ENCODE measurements around the gene NUMA1. TPM values are rescaled to one million over a fixed set of nuclear protein-coding genes. Genes with fewer than 3 reads are reported as not detected.

Gene NUMA1
- total RNA-seq, 1 donor from 2014 or later: 177 TPM

DNA sequence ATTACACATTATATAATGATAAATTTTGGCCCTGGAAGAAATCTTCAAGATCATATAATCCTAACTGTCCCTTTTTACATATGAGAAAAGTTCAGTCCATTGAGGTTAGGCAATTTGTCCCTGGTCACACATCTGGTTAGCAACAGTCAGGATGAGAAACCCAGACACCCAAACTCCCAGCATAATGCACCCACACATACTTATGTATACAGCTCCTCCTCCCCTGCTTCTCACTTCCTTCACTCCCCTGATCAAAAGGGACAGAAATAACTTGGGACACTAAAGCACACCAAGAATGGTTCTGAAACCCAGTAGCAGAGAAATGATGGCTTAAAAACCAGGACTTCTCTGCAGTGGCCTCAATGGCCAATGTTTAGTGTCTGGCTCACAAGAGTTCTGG lies 11.1 kb downstream of the NUMA1 start:
- no peak overlapping the region for H3K4me3 ChIP-seq (ENCODE audit: low read length in 3 of 3)
- H3K9me3 ChIP-seq (ENCODE audit: control insufficient read depth in 3 of 3, low read length in 3 of 3): no peaks in the 10 kb centered on the region
- H3K4me1 ChIP-seq (ENCODE audit: control insufficient read depth in 3 of 3, insufficient read depth in 3 of 3, low read length in 3 of 3): peaks cover 25 to 39% (median 27%) of the 10 kb centered on the region in 3 donors
- H3K9ac ChIP-seq (ENCODE audit: low read depth in 1 of 3, low read length in 3 of 3): peak overlapping the region in 1 of 3 donors; percentile 23
- peaks cover 0 to 3% (median 0%) of the 10 kb centered on the region in 3 donors for H3K36me3 ChIP-seq (ENCODE audit: control insufficient read depth in 3 of 3, insufficient read depth in 3 of 3, low read length in 3 of 3)
- no peaks in the 10 kb centered on the region for H3K27me3 ChIP-seq (ENCODE audit: control insufficient read depth in 3 of 3, insufficient read depth in 3 of 3, low read length in 3 of 3)
- H3K27ac ChIP-seq (ENCODE audit: low read depth, low read length): peak overlapping the region; percentile 66

DNA sequence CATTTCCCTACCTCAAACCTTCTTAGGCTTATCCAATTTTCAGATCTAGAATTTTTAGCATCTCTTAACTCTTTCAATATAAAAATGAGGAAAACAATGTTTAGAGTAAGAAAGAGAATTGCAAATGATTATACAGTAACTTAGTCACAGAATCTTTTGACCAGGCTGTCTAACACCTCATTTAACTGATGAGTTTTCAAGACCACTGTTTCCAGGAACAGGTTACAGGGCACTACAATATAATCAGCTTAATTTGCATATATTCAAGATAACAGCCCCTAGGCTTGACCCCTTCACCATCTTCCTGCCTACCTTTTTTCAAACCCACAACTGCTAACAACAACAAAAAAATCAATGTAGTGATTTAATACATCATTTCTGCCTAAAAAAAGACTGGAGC lies 12.7 kb downstream of the NUMA1 start:
- Histone ChIP-seq H3K27ac (ENCODE audit: low read depth, low read length) (no peak overlapping the region), H3K4me1 (ENCODE audit: control insufficient read depth in 3 of 3, insufficient read depth in 3 of 3, low read length in 3 of 3) (peaks cover 25 to 39% (median 27%) of the 10 kb centered on the region in 3 donors), H3K4me3 (ENCODE audit: low read length in 3 of 3) (no peak overlapping the region), H3K9ac (ENCODE audit: low read depth in 1 of 3, low read length in 3 of 3) (no peak overlapping the region), H3K27me3 (ENCODE audit: control insufficient read depth in 3 of 3, insufficient read depth in 3 of 3, low read length in 3 of 3) (no peaks in the 10 kb centered on the region), H3K9me3 (ENCODE audit: control insufficient read depth in 3 of 3, low read length in 3 of 3) (no peaks in the 10 kb centered on the region), H3K36me3 (ENCODE audit: control insufficient read depth in 3 of 3, insufficient read depth in 3 of 3, low read length in 3 of 3) (peaks cover 0 to 3% (median 0%) of the 10 kb centered on the region in 3 donors)

DNA sequence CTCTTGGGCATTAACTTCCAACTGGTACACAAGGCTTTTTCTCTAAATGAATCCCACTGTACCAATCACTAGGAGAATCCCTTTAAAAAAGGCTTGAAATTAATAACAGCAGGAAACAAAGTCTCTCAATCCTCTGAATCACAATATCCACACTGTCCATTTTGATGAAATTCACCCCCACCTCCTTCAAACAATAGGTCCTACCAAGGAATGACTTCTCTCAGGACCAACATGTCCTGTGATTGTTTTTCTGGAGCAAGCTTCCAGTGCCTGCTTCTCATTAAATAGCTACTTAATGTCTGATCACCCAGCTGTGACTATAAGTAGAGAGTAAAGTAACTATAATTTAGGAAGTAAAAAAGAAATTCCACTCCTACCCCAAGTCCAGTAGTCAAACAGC lies 13.1 kb downstream of the NUMA1 start:
- H3K27ac ChIP-seq (ENCODE audit: low read depth, low read length): no peak overlapping the region
- H3K9ac ChIP-seq (ENCODE audit: low read depth in 1 of 3, low read length in 3 of 3): no peak overlapping the region
- peaks cover 23 to 37% (median 26%) of the 10 kb centered on the region in 3 donors for H3K4me1 ChIP-seq (ENCODE audit: control insufficient read depth in 3 of 3, insufficient read depth in 3 of 3, low read length in 3 of 3)

DNA sequence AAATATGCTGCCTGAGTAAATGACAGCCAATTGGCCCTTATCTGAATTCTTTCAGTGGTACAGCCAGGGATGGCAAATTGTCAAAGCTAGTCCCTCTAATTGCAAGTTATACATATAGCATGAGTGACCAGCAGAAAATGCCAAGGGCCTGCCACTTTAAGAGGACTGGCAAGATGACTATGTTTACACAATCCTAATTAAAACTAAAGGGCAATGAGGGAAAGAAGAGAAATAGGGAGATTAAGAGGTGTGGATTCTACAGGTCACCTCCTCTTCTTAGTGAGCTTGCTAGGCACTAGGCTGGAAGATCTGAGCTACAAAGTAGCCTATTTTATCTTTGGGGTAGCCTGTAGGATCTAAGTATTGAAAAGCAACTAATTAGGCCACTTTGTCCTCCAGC lies 13.5 kb downstream of the NUMA1 start:
- H3K36me3 ChIP-seq (ENCODE audit: control insufficient read depth in 3 of 3, insufficient read depth in 3 of 3, low read length in 3 of 3): peaks cover 0 to 5% (median 0%) of the 10 kb centered on the region in 3 donors
- peaks cover 20 to 33% (median 23%) of the 10 kb centered on the region in 3 donors for H3K4me1 ChIP-seq (ENCODE audit: control insufficient read depth in 3 of 3, insufficient read depth in 3 of 3, low read length in 3 of 3)
- no peak overlapping the region for H3K27ac ChIP-seq (ENCODE audit: low read depth, low read length)
- H3K27me3 ChIP-seq (ENCODE audit: control insufficient read depth in 3 of 3, insufficient read depth in 3 of 3, low read length in 3 of 3): no peaks in the 10 kb centered on the region
- H3K4me3 ChIP-seq (ENCODE audit: low read length in 3 of 3): no peak overlapping the region
- H3K9me3 ChIP-seq (ENCODE audit: control insufficient read depth in 3 of 3, low read length in 3 of 3): no peaks in the 10 kb centered on the region
- no peak overlapping the region for H3K9ac ChIP-seq (ENCODE audit: low read depth in 1 of 3, low read length in 3 of 3)

More for the DNA sequence above, 13.1 kb downstream of the NUMA1 start:
- Histone ChIP-seq H3K36me3 (ENCODE audit: control insufficient read depth in 3 of 3, insufficient read depth in 3 of 3, low read length in 3 of 3) (peaks cover 0 to 3% (median 0%) of the 10 kb centered on the region in 3 donors), H3K27me3 (ENCODE audit: control insufficient read depth in 3 of 3, insufficient read depth in 3 of 3, low read length in 3 of 3) (no peaks in the 10 kb centered on the region), H3K9me3 (ENCODE audit: control insufficient read depth in 3 of 3, low read length in 3 of 3) (no peaks in the 10 kb centered on the region), H3K4me3 (ENCODE audit: low read length in 3 of 3) (no peak overlapping the region)

DNA sequence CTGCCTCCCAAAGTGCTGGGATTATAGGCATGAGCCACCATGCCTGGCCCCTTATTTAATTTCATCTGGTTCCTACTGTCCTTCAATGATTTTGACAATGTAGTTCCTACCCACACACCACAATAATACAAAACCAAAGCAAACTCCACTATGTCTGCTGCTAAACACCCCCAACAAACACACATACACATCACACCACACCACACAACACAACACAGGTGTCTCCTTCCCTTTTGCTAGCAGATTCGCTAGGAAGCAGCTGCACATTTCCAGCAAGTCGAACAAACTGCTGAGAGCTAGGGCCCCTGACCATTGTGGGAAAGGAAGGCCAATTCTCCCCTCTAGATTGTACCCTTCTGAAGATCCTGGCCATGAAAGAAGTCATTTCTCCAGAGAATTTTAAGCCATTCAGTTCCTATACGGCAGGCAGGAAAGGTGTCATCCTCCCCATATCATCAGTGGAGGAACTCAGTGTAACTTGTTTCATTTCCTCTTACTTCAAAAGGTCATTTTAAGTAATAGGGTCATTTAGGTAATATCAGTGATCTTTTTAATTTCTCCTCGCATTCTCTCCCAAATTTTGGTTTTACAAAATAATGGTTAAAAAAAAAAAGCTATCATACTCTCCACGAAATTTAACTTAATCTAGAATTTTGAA lies 18.5 kb downstream of the NUMA1 start:
- H3K4me3 ChIP-seq (ENCODE audit: low read length in 3 of 3): no peak overlapping the region
- no peak overlapping the region for H3K9ac ChIP-seq (ENCODE audit: low read depth in 1 of 3, low read length in 3 of 3)
- H3K4me1 ChIP-seq (ENCODE audit: control insufficient read depth in 3 of 3, insufficient read depth in 3 of 3, low read length in 3 of 3): peaks cover 6 to 17% (median 7%) of the 10 kb centered on the region in 3 donors
- H3K27ac ChIP-seq (ENCODE audit: low read depth, low read length): no peak overlapping the region
- H3K27me3 ChIP-seq (ENCODE audit: control insufficient read depth in 3 of 3, insufficient read depth in 3 of 3, low read length in 3 of 3): no peaks in the 10 kb centered on the region
- H3K9me3 ChIP-seq (ENCODE audit: control insufficient read depth in 3 of 3, low read length in 3 of 3): no peaks in the 10 kb centered on the region
- peaks cover 0 to 5% (median 0%) of the 10 kb centered on the region in 3 donors for H3K36me3 ChIP-seq (ENCODE audit: control insufficient read depth in 3 of 3, insufficient read depth in 3 of 3, low read length in 3 of 3)

DNA sequence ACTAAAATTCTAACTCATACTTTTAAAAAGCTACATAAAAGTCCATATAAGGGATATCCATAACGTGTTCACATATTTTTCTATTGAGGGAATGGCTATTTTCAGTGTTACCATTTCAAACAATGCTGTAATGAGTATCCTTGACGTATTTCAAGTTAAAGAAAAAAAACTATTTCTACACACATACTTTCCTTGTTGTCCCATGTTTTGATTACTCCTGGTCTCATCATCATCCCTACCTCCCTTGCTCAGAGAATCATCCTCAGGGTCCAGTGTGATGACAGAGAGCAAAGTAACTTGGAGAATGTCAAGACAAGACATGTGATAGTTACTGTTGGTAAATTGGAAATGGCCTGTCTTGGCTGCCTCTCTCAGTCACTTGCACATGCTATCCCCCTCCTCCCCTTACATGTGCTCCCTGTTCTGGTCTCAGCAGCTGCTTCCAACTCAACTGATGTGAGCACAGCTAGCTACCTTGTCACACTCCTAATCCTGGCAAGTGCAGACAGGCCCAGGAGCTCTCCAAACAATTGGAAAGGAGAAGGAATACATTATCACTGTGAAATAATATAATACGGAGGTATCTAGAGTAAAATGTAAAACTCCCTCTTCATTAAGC lies 21.8 kb downstream of the NUMA1 start:
- Histone ChIP-seq H3K4me1 (ENCODE audit: control insufficient read depth in 3 of 3, insufficient read depth in 3 of 3, low read length in 3 of 3) (peaks cover 6 to 11% (median 7%) of the 10 kb centered on the region in 3 donors), H3K36me3 (ENCODE audit: control insufficient read depth in 3 of 3, insufficient read depth in 3 of 3, low read length in 3 of 3) (peaks cover 0 to 5% (median 0%) of the 10 kb centered on the region in 3 donors), H3K4me3 (ENCODE audit: low read length in 3 of 3) (no peak overlapping the region), H3K27ac (ENCODE audit: low read depth, low read length) (no peak overlapping the region), H3K27me3 (ENCODE audit: control insufficient read depth in 3 of 3, insufficient read depth in 3 of 3, low read length in 3 of 3) (no peaks in the 10 kb centered on the region), H3K9ac (ENCODE audit: low read depth in 1 of 3, low read length in 3 of 3) (peak overlapping the region in 1 of 3 donors; percentile 10), H3K9me3 (ENCODE audit: control insufficient read depth in 3 of 3, low read length in 3 of 3) (no peaks in the 10 kb centered on the region)

DNA sequence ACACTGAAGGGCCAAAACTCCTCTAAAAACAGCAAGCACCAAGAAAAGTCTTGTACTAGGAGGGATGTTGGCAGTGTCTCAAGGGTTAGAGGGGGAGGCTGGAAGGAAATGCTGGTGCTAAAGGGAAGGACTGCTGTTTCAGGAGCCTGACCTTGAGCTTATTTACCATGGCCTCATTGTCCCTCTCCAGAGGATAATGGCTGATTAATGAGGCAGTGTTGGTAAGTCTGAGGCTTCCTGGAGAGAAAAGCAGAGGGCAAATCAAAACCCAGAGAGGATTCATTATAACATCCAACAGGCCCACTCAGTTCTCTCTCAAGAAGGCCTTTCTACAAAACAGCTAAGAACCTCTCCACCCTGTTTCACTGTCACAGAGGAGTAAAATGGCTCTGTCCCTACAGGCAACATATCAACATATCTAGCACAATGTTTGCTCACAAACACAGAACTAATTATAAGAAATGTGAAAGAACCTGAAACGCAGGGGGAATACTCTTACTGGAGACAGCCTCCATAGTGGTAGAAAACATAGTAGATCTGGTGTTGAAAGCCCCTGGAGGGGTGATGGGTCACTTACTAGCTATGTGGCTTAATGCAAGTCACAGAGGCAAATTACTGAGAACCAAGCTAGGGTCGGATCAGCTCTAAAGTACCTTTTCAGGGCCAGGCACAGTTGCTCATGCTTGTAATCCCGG lies 31.4 kb downstream of the NUMA1 start:
- peaks cover 0 to 5% (median 0%) of the 10 kb centered on the region in 3 donors for H3K36me3 ChIP-seq (ENCODE audit: control insufficient read depth in 3 of 3, insufficient read depth in 3 of 3, low read length in 3 of 3)
- no peaks in the 10 kb centered on the region for H3K9me3 ChIP-seq (ENCODE audit: control insufficient read depth in 3 of 3, low read length in 3 of 3)
- peak overlapping the region in 1 of 3 donors; percentile 21 for H3K9ac ChIP-seq (ENCODE audit: low read depth in 1 of 3, low read length in 3 of 3)
- H3K27ac ChIP-seq (ENCODE audit: low read depth, low read length): peak overlapping the region; percentile 2
- no peaks in the 10 kb centered on the region for H3K4me1 ChIP-seq (ENCODE audit: control insufficient read depth in 3 of 3, insufficient read depth in 3 of 3, low read length in 3 of 3)
- no peaks in the 10 kb centered on the region for H3K27me3 ChIP-seq (ENCODE audit: control insufficient read depth in 3 of 3, insufficient read depth in 3 of 3, low read length in 3 of 3)
- no peak overlapping the region for H3K4me3 ChIP-seq (ENCODE audit: low read length in 3 of 3)

DNA sequence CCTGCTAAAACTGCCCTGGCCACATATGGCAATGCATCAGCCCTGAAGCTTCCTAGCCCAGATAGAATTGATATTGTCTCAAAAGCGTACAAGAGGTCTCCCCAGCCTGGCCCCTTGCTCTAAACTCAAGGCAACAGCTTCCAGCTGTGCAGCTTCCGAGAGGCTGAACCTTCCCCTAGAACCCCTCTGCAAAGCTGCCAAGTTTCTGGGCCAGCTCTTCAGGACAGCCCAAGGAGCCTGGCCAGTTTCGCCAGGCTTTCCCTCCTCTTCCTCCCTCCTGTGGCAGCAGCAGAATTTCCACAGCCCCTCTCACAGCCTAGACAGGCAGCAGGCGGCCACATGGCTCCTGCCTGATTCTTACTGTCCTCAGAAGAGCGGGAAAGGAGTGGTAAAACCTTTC lies 34.5 kb downstream of the NUMA1 start:
- Histone ChIP-seq H3K36me3 (ENCODE audit: control insufficient read depth in 3 of 3, insufficient read depth in 3 of 3, low read length in 3 of 3) (peaks cover 0 to 1% (median 0%) of the 10 kb centered on the region in 3 donors), H3K4me3 (ENCODE audit: low read length in 3 of 3) (no peak overlapping the region), H3K27ac (ENCODE audit: low read depth, low read length) (no peak overlapping the region)

DNA sequence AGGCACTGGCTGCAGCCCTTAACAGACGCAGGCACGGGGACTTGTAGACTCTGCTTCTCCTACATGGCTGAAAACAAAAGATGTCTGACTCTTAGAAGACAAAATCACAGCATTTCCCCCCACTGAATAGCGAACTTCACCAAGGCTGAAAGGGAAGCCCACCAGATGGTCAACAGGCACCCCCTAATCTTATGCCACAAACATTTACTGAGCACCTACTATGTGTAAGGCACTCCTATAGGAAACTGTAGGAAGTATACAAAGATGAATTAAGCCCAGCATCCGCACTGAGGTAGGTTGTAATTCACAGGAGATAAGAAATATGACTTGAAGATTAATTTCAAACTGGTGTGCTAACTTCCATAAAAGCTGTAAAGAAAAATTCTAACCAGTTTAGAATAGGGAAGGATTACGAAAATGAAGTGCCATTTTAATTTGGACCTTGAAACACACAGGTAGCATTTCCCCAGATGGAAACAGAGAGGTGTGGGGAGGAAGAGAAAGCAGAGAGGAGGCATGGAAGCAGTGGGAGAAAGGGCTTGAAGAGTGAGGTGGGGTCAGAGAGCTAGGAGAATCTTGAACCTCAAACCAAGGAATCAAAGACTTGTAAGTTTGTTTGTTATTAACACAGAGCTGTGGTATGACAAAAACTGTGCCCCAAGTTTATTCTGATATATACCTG lies 38.1 kb downstream of the NUMA1 start:
- Histone ChIP-seq H3K9ac (ENCODE audit: low read depth in 1 of 3, low read length in 3 of 3) (peak overlapping the region; percentile 86 to 99 (median 99)), H3K4me3 (ENCODE audit: low read length in 3 of 3) (peak overlapping the region; percentile 90 to 95 (median 94)), H3K9me3 (ENCODE audit: control insufficient read depth in 3 of 3, low read length in 3 of 3) (no peaks in the 10 kb centered on the region), H3K27me3 (ENCODE audit: control insufficient read depth in 3 of 3, insufficient read depth in 3 of 3, low read length in 3 of 3) (no peaks in the 10 kb centered on the region), H3K36me3 (ENCODE audit: control insufficient read depth in 3 of 3, insufficient read depth in 3 of 3, low read length in 3 of 3) (peaks cover 0 to 1% (median 0%) of the 10 kb centered on the region in 3 donors), H3K27ac (ENCODE audit: low read depth, low read length) (peak overlapping the region; percentile 97), H3K4me1 (ENCODE audit: control insufficient read depth in 3 of 3, insufficient read depth in 3 of 3, low read length in 3 of 3) (peaks cover 37 to 38% (median 38%) of the 10 kb centered on the region in 3 donors)

More for the DNA sequence above, 34.5 kb downstream of the NUMA1 start:
- H3K4me1 ChIP-seq (ENCODE audit: control insufficient read depth in 3 of 3, insufficient read depth in 3 of 3, low read length in 3 of 3): peaks cover 11 to 14% (median 12%) of the 10 kb centered on the region in 3 donors
- H3K9ac ChIP-seq (ENCODE audit: low read depth in 1 of 3, low read length in 3 of 3): no peak overlapping the region
- H3K9me3 ChIP-seq (ENCODE audit: control insufficient read depth in 3 of 3, low read length in 3 of 3): no peaks in the 10 kb centered on the region
- H3K27me3 ChIP-seq (ENCODE audit: control insufficient read depth in 3 of 3, insufficient read depth in 3 of 3, low read length in 3 of 3): no peaks in the 10 kb centered on the region

Measured in skeletal muscle tissue (tissue), 4 donors.